Kidney (tissue), 14 donors: Measurements from ENCODE around the gene GATC. TPM values are rescaled to one million over a fixed set of nuclear protein-coding genes. Genes with fewer than 3 reads are reported as not detected.
"Not testable (repeated sequence)": the region's sequence is repeated elsewhere in the genome, so short reads cannot be mapped to it uniquely, and the experiment has no call there.

ENCODE experiments used
- DNase-seq, 5 donors: peaks; one replicate each; pipeline ENCODE4 v3.0.0-alpha.2; 2013 to 2020
- FAIRE-seq: peaks from 2 replicates; lab custom pipeline; 2012; peaks lifted over from hg19 to GRCh38; lab: Jason Lieb, UNC
- H3K27ac ChIP-seq, 2 donors: one replicate each; pipeline ENCODE4 v1.7.0; 2013; ENCODE audit warnings: low read depth in 2 of 2, low read length in 2 of 2, inconsistent platforms in 1 of 2
- H3K27me3 ChIP-seq: one replicate; pipeline ENCODE4 v1.7.1; 2013; ENCODE audit warnings: low read length, inconsistent platforms; ENCODE audit not compliant: control insufficient read depth, insufficient read depth
- H3K36me3 ChIP-seq, 3 donors: one replicate each; pipeline versions ENCODE4 v1.7.0 to v1.7.1; 2013; ENCODE audit warnings: low read length in 3 of 3, control low read depth in 1 of 3, inconsistent platforms in 1 of 3; ENCODE audit not compliant: insufficient read depth in 3 of 3, control insufficient read depth in 2 of 3
- H3K4me1 ChIP-seq, 3 donors: one replicate each; pipeline versions ENCODE4 v1.7.0 to v1.7.1; 2013; ENCODE audit warnings: low read length in 3 of 3, inconsistent platforms in 1 of 3, low read depth in 1 of 3; ENCODE audit not compliant: control insufficient read depth in 2 of 3, insufficient read depth in 2 of 3
- H3K4me3 ChIP-seq, 3 donors: one replicate each; pipeline versions ENCODE4 v1.7.0 to v1.8.1; 2013; ENCODE audit warnings: low read length in 3 of 3, control low read depth in 1 of 3, inconsistent platforms in 1 of 3
- H3K9ac ChIP-seq, 3 donors: one replicate each; pipeline versions ENCODE4 v1.7.0 to v1.7.1; 2013; ENCODE audit warnings: low read length in 3 of 3, control low read depth in 1 of 3, inconsistent platforms in 1 of 3
- H3K9me3 ChIP-seq, 3 donors: one replicate each; pipeline versions ENCODE4 v1.7.0 to v1.7.1; 2013; ENCODE audit warnings: low read length in 3 of 3, control low read depth in 1 of 3, inconsistent platforms in 1 of 3; ENCODE audit not compliant: control insufficient read depth in 2 of 3, insufficient read depth in 1 of 3
- CTCF ChIP-seq: IDR thresholded peaks from 3 replicates; pipeline ENCODE4 v1.5.1; 2012; ENCODE audit warnings: mild to moderate bottlenecking, moderate library complexity, borderline replicate concordance; ENCODE audit not compliant: insufficient read depth; ENCODE audit errors: extremely low read depth
- intact Hi-C: fragments of 100-400 bp; cut with DNase I; formaldehyde crosslinking; loops from one replicate; pipeline ENCODE4 v1.11.1; 2022
- polyA plus RNA-seq: library from polyadenylated mRNA; stranded (reverse); fragments of 350-450 nt; fragmentation: Illumina TruSeq; extraction: RNeasy Lipid Tissue Mini Kit (QIAGEN cat#74804); gene quantifications from one replicate; pipeline ENCODE4 v1.2.3, GENCODE V29; 2014; ENCODE audit warnings: low read depth, low replicate concordance; ENCODE audit not compliant: insufficient read depth
- total RNA-seq: library from RNA; stranded (reverse); fragmentation: NEBNext Ultra II Directional; extraction: Animal tissue kit (Norgen Biotek cat#: 25700); gene quantifications from one replicate; pipeline ENCODE4 v1.2.1, GENCODE V29; 2021
- donor health status: control.
- donor health status: control.
- donor health status: control.
- donor health status: control.
- donor health status: control.
- donor health status: DM: yes; HTN: yes; CAD: no.
- donor health status: Normal renal cell carcinoma (clear cell type).

The GATC gene
- total and polyA plus RNA-seq, 2 donors from 2014 or later = 13.7 to 39.4 TPM

- no peaks in the 10 kb centered on the region for H3K27me3 ChIP-seq
- peaks cover 6 to 15% (median 12%) of the 10 kb centered on the region in 3 donors for H3K36me3 ChIP-seq
- no peak overlapping the region for H3K4me3 ChIP-seq
- peaks cover 3 to 11% (median 8%) of the 10 kb centered on the region in 3 donors for H3K4me1 ChIP-seq
- H3K27ac ChIP-seq = no peak overlapping the region
- TF ChIP-seq CTCF = no peak
- FAIRE-seq (no peak), DNase-seq (no peak)
- no peaks in the 10 kb centered on the region for H3K9me3 ChIP-seq
- no peak overlapping the region for H3K9ac ChIP-seq
- intact Hi-C loops = no loop called here
Observed at GRCh38 chr12:120444676-120445075, 1.6 kb upstream of the GATC start.

GRCh38 chr12:120446844-120447178 is 567 bp downstream of the GATC start:
- peak overlapping the region; percentile 85 to 97 (median 96) for H3K4me3 ChIP-seq
- DNase-seq, H3K4me1 ChIP-seq, H3K9me3 ChIP-seq, H3K27me3 ChIP-seq, intact Hi-C loops, FAIRE-seq: not testable (repeated sequence)
- peak overlapping the region; percentile 61 to 95 (median 82) for H3K9ac ChIP-seq
- H3K27ac ChIP-seq = peak overlapping the region; percentile 74 to 87
- H3K36me3 ChIP-seq = peaks cover 4 to 15% (median 9%) of the 10 kb centered on the region in 3 donors

- no peaks in the 10 kb centered on the region for H3K27me3 ChIP-seq
- H3K9me3 ChIP-seq = no peaks in the 10 kb centered on the region
- TF ChIP-seq CTCF = no peak
- no peak overlapping the region for H3K4me3 ChIP-seq
- no peak overlapping the region for H3K27ac ChIP-seq
- intact Hi-C loops = no loop called here
- H3K36me3 ChIP-seq = peaks cover 4 to 13% (median 9%) of the 10 kb centered on the region in 3 donors
- no peak for FAIRE-seq
- H3K4me1 ChIP-seq = peaks cover 3 to 8% (median 7%) of the 10 kb centered on the region in 3 donors
- DNase-seq = no peak
- H3K9ac ChIP-seq = no peak overlapping the region
Observed at GRCh38 chr12:120447992-120448391, 1.7 kb downstream of the GATC start.

- intact Hi-C loops, FAIRE-seq, H3K27me3 ChIP-seq, H3K9me3 ChIP-seq, H3K4me1 ChIP-seq, H3K4me3 ChIP-seq, H3K9ac ChIP-seq, H3K27ac ChIP-seq, DNase-seq: not testable (repeated sequence)
- H3K36me3 ChIP-seq = peaks cover 6 to 18% (median 16%) of the 10 kb centered on the region in 3 donors
Observed at GRCh38 chr12:120452524-120452923, 6.3 kb downstream of the GATC start.
